ENCODE results near the gene MTHFD1.

MTHFD1 gene

DNA sequence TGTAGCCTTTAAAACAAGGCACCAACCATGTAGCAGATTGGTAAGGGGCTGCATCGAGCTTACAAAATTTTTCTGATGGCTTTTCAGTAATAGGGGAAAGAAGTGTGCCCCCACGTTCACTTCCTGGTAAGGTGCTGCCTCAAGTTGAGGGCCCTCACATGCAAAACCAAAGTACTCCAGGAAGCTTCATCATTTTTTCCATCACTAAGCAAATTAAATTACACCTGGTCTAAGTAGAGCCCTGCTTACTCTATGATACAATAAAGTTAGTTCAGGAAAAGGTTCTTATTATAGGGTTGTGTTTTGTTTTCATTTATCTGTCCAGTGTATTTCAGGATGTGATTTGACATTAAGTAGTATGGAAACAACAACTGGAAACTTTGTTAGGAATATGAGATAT is 62.1 kb downstream of the MTHFD1 start:
- no peak for DNase-seq

DNA sequence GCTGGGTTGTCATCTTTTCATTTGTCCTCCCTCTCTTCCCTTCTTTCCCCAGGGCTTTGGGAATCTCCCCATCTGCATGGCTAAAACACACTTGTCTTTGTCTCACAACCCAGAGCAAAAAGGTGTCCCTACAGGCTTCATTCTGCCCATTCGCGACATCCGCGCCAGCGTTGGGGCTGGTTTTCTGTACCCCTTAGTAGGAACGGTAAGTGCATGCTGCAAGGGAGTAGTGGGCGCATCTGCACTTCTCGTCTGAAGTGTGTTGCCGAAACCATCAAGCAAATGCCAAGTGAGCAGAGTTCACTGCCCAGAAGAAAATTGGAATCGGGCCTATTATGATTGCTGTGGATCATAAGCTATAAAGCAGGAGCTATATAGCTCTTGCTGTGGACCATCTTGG is 66.5 kb downstream of the MTHFD1 start:
- DNase-seq, result no peak

DNA sequence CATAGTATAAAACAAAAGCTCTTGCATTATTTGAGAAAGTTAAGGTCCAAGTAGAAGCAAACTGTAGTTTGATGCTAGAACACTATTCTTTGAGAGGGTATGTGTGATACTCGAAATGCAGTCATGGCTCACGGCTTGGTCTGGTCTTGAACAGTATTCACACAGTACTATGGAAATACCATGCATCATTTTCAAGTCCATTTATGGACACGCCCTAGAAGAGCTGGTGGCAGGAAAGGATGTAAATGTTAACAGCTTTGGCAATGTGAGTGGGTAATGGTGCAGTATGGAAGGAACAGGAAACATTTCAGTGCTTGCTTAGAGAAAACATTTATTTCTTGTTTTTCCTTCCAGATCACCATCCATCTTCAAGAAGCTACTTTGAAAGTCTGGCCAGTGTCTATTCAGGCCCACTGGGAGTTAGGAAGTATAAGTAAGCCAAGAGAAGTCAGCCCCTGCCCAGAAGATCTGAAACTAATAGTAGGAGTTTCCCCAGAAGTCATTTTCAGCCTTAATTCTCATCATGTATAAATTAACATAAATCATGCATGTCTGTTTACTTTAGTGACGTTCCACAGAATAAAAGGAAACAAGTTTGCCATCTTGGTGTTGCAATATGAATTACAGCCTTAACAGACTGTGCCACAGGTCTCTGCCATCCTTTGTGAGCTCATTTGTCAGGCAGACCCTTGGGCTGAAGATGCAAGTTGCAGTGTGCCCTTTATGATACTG is 71.4 kb downstream of the MTHFD1 start:
- DNase-seq, result no peak

GRCh38 chr14:64461221-64461620 is 73.1 kb downstream of the MTHFD1 start:
- DNase-seq, result no peak

DNA sequence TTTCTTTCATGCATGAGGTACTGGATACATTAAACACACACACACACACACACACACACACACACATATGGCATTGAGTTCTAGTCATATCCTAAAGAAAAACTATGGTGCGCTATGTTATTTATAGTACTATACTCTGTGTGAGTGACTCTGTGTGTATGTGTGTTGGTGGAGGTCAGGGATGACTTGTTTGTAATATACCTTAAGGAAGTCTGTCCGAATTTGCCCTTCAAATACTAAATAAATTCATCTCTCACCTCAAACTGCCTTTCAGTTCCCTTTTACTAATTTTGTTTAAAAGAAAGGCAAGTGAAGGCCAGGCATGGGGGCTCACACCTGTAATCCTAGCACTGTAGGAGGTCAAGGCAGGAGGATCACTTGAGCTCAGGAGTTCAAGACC is 75.0 kb downstream of the MTHFD1 start:
- no peak for DNase-seq

- DNase-seq, result no peak
Observed at GRCh38 chr14:64463873-64464272, 75.7 kb downstream of the MTHFD1 start.

GRCh38 chr14:64464651-64465050 is 76.5 kb downstream of the MTHFD1 start:
- no peak for DNase-seq

- no peak for DNase-seq
Observed at GRCh38 chr14:64465191-64465822, 77.2 kb downstream of the MTHFD1 start, which contains the start of gene AKAP5. Gene AKAP5, plus strand, starts transcription at chr14:64465499. Its CDS starts 2,896 bp downstream, at chr14:64468395.

DNA sequence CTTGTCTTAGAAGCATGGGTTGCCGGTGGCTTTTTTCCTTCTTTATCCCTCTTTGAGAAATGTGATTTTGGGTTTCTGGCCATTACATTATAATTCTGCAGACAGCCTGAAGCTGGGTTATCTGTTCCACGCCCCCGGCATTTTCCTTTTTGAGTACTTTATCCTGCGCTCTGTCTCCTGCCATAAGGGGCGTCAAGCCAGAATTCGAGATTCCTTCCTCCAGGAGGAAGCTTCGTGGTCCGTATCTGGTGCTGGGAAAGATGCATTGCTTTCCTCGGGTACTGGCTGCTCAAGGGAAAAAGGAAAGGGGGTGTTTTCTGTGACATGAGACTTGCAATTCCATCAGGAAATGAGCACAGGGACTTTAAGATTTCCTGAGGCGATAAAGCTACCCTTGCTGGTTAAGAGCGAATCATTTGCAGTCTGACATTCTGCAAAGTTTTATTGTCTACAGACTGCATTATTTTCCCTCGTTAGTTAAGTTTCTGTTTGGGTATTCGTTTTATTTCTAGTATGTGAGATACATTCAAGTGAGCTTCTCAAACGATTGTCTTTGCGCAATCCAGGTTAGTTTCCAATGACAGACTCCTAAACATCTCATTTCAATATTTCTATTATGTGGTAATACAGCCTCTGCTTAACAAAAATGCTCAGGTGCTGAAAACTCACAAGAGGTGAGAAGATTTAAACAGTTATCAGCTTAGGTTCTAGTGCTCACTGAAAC is 77.8 kb downstream of the MTHFD1 start:
- DNase-seq, result no peak

DNA sequence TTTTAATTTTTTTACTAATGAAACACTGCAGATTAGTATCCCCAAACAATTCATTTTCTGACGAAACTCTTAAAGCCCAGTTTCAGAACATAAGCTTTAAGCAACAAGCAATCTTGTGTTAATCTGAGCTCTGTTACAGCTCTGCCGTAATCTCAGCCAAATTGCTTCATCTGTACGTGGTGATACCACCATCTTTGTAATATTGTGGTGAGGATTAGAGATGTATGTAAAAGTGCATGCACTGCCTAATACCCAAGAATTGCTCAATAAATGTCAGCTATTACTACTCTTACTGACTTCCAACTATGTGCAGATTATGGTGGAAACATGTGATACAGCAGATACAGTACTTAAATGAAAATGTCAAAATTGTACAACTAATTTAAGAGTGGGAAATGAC is 78.9 kb downstream of the MTHFD1 start:
- DNase-seq, result no peak

- DNase-seq, result no peak
Observed at GRCh38 chr14:64467566-64467965, 79.4 kb downstream of the MTHFD1 start.

DNA sequence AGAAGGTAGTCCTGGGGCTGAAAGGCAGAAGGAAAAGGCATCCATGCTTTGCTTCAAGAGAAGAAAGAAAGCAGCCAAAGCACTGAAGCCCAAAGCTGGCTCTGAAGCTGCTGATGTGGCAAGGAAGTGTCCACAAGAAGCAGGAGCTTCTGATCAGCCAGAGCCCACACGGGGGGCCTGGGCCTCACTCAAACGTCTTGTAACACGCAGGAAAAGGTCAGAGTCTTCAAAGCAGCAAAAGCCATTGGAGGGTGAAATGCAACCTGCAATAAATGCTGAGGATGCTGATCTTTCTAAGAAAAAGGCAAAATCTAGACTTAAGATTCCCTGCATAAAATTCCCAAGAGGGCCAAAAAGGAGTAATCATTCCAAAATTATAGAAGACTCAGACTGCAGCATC is 80.3 kb downstream of the MTHFD1 start:
- DNase-seq, result no peak

DNA sequence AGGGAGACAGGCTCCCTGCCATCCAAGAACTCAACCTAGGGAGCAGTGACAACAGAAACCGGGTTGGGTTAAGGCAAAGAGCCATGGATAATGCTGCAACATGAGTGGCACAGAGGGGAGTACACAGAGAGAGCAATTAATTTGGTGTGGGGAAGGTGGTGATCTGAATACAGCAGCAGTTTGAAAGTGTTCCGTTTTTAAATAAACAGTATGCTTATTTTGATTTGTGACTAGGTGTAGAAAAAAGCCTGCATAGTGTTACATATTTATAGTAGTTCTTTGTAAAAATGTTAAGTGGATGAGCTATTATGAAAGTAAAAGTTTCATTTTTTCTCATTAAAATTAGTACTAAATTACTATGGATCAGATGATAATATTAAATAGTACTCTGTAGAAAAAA is 85.9 kb downstream of the MTHFD1 start:
- no peak for DNase-seq

- no peak for DNase-seq
Observed at GRCh38 chr14:64474698-64475097, 86.5 kb downstream of the MTHFD1 start.

DNA sequence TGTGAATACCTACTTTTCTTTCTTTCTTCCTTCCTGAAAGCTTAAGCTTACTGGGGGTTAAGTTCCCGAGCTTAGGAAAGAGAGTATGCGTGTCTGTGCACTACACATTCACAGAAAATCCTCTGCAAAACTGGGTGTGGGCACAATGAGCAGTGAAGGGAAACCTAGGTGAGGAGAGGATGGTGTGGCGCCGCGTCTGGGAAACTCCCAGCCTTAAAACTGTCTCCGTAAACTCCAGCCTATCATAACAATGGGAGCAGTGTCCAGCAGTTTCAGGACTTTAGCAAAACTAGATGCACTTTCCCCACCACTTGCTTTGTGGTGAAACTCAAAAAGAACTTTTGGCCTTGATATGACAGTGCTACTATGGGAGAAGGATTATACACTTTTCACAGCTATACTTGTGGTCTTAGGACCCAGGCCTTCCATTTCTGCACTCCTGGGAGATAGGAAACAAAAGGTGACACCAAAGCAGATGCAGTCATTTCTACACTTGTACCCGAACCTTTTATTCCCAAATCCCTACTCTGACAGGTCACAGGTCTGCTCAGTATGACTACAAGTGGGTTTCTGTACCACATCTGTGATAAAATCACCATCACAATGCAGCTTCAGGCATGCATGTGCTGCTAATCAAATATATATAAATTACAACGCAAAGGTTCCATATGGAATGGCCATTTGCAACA is 87.6 kb downstream of the MTHFD1 start:
- DNase-seq, result no peak

- no peak for DNase-seq
Observed at GRCh38 chr14:64476438-64476837, 88.3 kb downstream of the MTHFD1 start.

- no peak for DNase-seq
Observed at GRCh38 chr14:64478634-64479250, 90.6 kb downstream of the MTHFD1 start.

DNA sequence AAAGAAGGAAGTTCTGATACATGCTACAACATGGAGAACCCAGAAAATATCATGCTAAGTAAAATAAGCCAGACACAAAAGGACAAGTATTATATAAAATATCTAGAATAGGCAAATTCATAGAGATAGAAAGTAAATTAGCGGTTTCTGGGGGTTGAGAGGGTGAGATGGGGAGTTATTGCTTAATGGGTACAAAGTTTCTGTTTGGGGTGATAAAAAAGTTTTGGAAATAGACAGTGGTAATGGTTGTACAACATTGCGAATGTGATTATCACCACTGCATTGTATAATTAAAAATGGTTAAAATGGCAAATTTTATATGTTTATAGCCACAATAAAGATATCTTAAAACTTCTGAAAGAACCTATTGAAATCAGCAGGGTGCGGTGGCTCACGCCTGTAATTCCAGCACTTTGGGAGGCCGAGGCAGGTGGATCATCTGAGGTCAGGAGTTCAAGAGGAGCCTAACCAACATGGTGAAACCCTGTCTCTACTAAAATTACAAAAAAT is 100.5 kb downstream of the MTHFD1 start:
- no peak for DNase-seq

DNA sequence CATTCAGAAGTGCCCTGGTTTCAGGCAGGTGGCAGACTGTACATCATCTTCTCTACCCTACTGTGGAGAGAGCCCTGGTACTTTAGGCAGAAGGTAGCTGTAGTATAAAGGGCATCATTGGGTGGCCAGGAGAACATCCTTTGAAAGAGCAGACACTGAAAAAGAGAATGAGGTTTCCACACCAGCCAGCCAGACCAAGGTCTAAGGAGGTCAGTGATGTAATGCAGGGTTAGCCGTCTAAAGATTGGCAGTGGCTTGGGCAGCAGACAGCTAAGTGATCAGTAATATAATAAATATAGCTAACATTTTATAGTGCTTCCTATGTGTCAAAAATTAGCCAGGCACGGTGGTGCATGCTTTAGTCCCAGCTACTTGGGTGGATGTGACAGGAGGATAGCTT is 103.5 kb downstream of the MTHFD1 start:
- no peak for DNase-seq

DNA sequence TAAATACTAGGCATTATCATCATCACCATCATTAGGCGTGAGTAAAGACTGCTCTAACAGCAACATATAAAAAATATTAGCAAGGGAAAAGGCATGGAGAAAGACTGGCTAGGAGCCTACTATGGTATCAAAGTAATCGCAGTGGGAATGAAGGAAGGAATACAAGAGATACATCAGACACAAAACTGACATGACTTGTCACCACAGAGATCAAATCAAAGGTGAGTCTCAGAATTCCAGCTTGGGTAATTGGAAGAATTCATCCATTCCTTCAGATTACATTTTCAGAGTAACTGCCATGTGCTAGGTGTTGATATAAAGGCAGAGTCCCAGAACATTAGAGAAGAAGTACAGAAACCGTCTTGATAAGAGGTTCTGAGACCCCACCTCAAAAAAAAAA is 105.3 kb downstream of the MTHFD1 start:
- DNase-seq, result no peak

- DNase-seq, result no peak
Observed at GRCh38 chr14:64495252-64495651, 107.1 kb downstream of the MTHFD1 start.

DNA sequence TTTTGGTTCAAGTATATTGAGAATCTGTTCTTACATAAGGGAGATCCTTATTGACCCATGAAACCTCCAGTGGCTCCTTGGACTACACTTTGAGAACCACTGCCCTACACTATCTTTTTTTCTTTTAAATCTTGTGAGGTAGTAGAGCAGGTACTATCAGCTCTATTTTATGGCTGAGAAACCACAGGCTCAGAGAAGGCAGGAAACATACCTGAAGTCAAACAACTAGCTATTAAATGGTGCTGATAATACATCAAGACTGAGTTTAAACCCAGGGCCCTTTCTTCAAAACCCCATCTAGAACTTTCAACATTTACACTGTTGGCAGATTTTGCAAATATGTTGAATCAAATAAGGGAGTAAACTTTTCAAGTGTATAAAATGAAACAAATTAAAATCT is 108.6 kb downstream of the MTHFD1 start:
- DNase-seq, result no peak

DNA sequence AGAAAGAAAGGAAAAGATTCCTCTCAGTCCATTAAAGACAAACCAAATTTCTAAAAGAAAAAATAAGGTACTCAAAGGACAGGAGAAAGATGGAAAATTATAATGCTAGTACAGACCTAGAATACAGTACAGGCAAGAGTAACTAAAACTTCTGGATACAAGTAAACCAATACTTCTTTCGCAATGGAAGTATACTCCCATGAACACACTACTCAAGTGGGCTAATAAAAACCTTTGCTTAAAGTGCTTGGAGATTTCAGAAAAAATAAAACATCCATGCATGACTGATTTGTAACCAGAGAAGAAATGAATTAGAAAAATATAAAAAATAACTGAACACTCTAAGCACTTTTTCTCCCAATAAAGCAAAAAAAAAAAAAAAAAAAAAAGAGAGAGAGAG is 111.9 kb downstream of the MTHFD1 start:
- no peak for DNase-seq

Data from GOT3 (cell line).